Prostate gland (tissue), 2 donors: Measurements from ENCODE around the gene P4HTM.

Experiments
- POLR2AphosphoS5 ChIP-seq: sonication (generic); formaldehyde crosslinking; IDR thresholded peaks from one replicate; pipeline ENCODE4 v1.6.1; 2017; ENCODE audit warnings: antibody characterized with exemption
- TF ChIP-seq, protein P1 (sequence below), 4 experiments: fragments of 200-600 bp in 2 of 4; fragments of 450-650 bp in 2 of 4; sonication (generic) in 2 of 4; IDR thresholded peaks; 1 replicate in 3 of 4; 2 replicates in 1 of 4; pipeline ENCODE4 v1.5.1; 2016 to 2019; ENCODE audit warnings: antibody characterized with exemption in 4 of 4, mild to moderate bottlenecking in 2 of 4, moderate library complexity in 2 of 4

DNA sequence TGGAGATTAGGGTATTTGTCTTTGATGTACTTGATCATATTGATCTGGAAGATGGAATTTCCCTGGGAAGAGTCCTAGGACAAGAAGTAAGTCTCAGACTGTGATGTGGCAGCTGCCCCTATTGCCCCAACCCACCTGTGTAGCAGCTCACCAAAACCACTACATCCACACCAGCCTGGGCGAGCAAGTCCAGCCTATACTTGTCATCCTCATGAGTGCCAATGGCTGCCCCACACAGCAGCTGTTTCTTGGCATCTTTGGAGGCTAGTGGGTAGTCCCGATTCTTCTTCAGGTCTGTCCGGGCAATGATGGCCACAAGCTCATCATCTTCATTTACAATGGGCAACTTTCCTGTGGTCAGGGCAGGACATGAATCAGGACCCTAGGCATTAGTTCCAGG, 36.5 kb downstream of the P4HTM start:
- TF ChIP-seq, protein P1, sequence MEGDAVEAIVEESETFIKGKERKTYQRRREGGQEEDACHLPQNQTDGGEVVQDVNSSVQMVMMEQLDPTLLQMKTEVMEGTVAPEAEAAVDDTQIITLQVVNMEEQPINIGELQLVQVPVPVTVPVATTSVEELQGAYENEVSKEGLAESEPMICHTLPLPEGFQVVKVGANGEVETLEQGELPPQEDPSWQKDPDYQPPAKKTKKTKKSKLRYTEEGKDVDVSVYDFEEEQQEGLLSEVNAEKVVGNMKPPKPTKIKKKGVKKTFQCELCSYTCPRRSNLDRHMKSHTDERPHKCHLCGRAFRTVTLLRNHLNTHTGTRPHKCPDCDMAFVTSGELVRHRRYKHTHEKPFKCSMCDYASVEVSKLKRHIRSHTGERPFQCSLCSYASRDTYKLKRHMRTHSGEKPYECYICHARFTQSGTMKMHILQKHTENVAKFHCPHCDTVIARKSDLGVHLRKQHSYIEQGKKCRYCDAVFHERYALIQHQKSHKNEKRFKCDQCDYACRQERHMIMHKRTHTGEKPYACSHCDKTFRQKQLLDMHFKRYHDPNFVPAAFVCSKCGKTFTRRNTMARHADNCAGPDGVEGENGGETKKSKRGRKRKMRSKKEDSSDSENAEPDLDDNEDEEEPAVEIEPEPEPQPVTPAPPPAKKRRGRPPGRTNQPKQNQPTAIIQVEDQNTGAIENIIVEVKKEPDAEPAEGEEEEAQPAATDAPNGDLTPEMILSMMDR (IDR thresholded peaks at IDR 0.05), result no peak
- no peak for TF ChIP-seq POLR2AphosphoS5
